NCI-H1436 treated with DMSO at 0.1 percent for 48 hours (cell line): ENCODE results near the gene PLA2G2A.
"Not testable (repeated sequence)": the region's sequence is repeated elsewhere in the genome, so short reads cannot be mapped to it uniquely, and the experiment has no call there.

Experiments
- DNase-seq: peaks from one replicate; lab custom pipeline; 2025; lab: John Stamatoyannopoulos, UW

PLA2G2A gene

DNA sequence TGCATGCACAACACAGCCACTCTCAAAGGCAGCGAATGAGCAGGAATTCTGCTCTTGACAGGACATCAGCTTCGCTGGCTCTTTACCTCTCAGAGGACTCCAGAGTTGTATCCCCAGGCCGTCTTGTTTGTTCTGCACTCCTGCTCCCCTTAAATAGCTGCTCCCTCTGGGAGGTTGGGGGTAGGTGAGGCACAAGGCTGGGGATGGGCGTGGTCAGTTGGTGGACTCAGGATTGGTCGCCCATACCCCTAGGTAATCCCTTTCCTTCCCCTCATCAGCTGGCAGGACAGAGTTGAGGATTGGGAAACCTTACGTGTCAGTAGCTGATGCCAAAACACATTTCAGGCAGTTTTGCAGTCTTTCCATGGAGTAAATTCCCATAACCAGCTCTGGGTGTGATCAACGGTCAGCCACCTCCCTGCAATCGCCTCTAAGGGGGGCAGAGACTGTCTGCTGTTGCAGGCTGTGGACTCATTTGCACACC, at the start of gene PLA2G2A:
Gene PLA2G2A (minus strand): TSS at position 125 of the 484 bp plus-strand sequence. CDS start 845 bp downstream, outside the sequence.
- no peak for DNase-seq

DNA sequence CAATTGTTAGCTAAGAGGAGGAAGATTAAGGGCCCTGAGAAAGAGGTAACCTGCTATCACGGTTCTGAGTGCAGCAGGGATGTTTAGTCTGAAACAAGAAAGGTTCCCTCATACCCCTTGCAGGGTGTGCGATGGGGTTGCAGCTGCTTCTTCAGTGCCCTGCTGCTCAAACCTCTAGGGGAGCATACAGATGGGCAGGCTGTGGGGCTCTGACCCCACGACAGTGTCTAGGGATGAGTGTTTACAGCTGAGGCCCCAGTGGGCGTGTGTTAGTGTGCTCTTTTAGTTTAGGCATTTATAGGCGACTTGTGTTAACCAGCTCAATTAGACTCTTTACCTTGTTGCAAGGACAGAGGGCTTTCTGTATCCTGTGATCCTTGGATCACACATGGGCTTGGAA, 49.3 kb upstream of the PLA2G2A start:
- DNase-seq = no peak

- no peak for DNase-seq
Observed at GRCh38 chr1:20028125-20028524, 48.7 kb upstream of the PLA2G2A start.

- no peak for DNase-seq
Observed at GRCh38 chr1:20017741-20018140, 38.3 kb upstream of the PLA2G2A start.

- DNase-seq = no peak
Observed at GRCh38 chr1:20014153-20014552, 34.7 kb upstream of the PLA2G2A start.

GRCh38 chr1:20010016-20010415, 30.6 kb upstream of the PLA2G2A start:
- DNase-seq = no peak

DNA sequence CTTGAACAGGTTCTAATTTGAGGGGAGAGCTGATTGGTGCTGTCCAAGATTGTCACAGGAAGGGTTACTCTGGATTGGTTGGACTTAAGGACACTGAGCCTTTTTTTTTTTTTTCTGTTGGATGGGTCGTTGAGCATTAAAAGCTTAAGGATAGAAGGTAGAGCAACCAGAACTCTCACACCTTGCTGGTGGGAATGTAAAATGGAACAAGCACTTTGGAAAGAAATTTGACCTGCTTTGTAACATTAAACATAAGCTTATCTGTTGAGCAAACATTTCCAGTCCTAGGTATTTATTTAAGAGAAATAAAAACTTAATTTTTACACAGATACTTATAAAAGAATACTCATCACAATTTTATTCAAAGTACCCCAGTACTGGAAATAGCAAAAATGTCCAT, 29.8 kb upstream of the PLA2G2A start:
- no peak for DNase-seq

GRCh38 chr1:20008391-20008841, 29.0 kb upstream of the PLA2G2A start:
- no peak for DNase-seq

DNA sequence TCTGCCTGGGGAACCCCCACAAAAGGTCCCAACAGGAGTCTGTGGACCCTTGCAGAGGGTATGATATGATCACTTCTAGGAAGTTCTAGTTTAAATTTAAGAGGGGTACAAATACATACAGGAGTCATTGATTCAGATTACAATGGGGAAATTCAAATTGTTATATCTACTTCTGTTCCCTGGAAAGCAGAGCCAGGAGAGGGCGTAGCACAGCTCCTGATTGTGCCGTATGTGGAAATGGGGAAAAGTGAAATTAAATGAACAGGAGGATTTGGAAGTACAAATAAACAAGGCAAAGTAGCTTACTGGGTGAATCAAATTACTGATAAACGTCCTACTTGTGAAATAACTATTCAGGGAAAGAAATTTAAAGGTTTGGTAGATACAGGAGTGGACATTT, 19.4 kb upstream of the PLA2G2A start:
- DNase-seq = not testable (repeated sequence)

DNA sequence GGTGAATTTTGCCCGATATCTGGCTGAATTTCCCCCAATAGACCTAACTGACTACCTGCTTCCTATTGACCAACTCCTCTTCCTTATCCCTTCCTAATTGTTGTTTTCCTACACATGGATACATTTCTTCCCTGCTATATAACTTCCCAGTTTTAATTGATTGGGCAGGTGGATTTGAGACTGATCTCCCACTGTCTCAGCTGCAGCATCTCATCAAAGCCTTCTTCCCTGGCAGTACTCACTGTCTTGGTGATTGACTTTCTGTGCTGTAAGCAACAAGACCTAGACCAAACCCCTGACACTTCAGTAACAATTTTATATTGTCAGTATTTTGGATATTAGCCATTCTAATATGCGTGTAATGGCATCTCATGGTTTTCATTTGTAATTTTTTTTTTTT, 11.3 kb upstream of the PLA2G2A start:
- DNase-seq = no peak

DNA sequence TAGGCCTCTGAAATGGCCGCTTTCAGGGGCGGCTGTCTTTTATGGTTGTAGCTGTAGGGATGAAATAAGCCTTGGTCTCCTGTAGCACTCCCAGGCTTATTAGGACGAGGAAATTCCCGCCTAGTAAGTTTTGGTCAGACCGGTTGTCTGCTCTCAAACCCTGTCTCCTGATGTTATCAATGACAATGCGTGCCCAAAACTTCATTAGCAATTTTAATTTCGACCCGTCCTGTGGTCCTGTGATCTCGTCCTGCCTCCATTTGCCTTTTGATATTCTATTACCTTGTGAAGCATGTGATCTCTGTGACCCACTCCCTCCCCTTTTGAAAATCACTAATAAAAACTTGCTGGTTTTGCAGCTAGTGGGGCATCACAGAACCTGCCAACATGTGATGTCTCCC, 10.8 kb upstream of the PLA2G2A start:
- not testable (repeated sequence) for DNase-seq

DNA sequence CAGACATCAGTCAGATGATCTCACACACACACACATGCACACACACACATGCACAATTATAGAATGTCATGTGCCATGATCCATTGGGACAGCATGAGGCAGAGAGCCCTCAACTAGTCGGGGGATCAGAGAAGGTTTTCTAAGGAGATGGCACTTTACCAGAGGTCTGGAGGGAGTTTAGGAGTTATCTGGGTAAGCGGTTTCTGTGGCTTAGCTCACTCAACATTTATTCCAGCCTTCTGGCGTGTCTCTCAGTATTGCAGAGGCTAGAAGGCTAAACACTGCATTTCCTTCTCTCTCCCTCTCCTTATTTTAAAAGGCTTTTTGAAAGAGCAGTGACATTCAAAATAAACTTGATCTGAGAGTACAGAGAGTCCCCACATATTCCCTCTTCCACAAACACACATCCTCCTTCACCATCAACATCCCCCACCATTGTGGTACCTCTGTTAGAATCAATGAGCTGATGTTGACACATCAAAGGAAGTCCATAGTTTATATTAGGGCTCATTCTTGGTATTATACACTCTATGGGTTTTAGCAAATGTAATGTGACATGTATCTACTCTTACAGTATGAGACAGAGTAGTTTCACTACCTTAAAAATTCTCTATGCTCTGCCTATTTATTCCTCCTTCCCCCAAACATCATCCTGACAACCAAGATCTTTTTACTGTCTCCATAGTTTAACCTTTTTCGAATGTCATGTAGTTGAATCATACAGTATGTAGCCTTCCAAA, 9.0 kb upstream of the PLA2G2A start:
- no peak for DNase-seq

DNA sequence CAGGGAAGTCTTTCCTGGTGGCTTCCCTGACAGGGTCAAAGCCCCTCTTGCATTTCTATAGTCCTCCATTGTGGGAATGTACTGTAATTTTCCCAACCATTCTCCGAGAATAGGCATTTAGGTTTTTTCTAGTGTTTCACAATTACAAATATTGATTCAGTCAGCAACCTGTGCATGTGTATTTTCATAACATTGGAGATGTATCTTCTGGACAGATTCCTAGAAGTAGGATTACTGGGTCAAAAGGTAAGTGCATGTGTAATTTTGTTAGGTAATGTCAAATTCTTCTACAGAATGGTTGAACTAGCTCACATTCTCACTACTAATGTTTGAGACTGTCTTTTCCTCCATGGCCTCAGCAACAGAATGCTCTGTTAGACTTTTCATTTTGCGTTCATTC, 8.3 kb upstream of the PLA2G2A start:
- DNase-seq = no peak

GRCh38 chr1:19984409-19985016, 5.1 kb upstream of the PLA2G2A start:
- not testable (repeated sequence) for DNase-seq

- no peak for DNase-seq
Observed at GRCh38 chr1:19981507-19982312, 2.3 kb upstream of the PLA2G2A start.

GRCh38 chr1:19981170-19981506, 1.7 kb upstream of the PLA2G2A start:
- no peak for DNase-seq

DNA sequence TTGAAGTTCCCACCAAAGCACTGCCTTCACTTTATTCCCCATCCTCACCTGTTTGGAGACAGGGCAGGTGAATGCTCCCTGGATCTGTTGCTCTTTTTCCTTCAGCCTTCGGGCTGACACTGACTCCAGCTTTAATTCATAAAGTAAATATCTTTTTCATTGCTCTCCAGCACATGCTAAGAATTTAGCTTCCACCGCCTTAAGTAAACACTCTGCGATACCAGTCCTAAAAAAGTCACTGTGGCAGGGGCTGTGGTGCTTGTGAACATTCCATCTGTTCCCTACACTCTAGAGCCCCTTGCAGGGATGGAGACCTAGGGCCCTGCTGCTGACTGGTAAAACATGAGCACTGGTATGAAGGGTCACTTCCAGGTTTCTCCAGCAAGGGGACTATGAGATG, 896 bp upstream of the PLA2G2A start:
- DNase-seq = no peak

- DNase-seq = no peak
Observed at GRCh38 chr1:19978143-19978542, 1.3 kb downstream of the PLA2G2A start.

GRCh38 chr1:19976317-19977003, 3.0 kb downstream of the PLA2G2A start:
- DNase-seq = no peak

GRCh38 chr1:19975423-19976193, 3.8 kb downstream of the PLA2G2A start:
- no peak for DNase-seq

DNA sequence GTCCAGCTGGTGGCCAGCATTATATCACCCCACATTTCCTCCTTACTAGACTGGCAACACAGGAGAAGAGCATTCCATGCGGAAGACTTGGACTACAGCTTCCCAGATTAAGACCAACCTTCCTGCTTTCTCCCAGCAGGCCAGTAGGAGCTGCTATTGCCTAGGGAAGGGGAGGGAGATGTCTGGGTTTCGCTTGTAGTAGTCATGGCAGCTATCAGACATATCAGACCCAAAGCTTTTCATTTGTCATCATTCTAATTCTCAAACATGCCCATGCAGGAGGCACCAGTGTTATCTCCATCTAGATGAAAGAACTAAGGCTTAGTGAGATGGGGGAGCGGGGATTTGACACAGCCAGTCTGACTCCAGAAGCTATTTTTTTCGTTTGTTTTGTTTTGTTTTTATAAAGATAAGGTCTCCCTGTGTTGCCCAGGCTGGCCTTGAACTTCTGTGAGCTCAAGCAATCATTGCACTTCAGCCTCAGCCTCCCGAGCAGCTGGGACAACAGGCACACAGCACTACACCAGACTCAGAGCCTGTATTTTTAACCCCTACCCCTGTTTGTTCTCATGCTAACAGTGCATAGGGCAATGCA, 4.5 kb downstream of the PLA2G2A start:
- no peak for DNase-seq
